Subcutaneous abdominal adipose tissue (tissue), 5 donors: ENCODE data around the gene PARL.

Experiments used
- H3K27ac ChIP-seq: one replicate; pipeline ENCODE4 v1.7.0; 2013; ENCODE audit warnings: low read depth, mild to moderate bottlenecking, inconsistent platforms, low read length, moderate library complexity
- H3K27me3 ChIP-seq, 5 donors: one replicate each; pipeline ENCODE4 v1.7.0; 2013; ENCODE audit warnings: low read length in 5 of 5, inconsistent platforms in 1 of 5; ENCODE audit not compliant: control insufficient read depth in 5 of 5, insufficient read depth in 4 of 5
- H3K36me3 ChIP-seq, 5 donors: one replicate each; pipeline ENCODE4 v1.7.0; 2013; ENCODE audit warnings: low read length in 5 of 5; ENCODE audit not compliant: control insufficient read depth in 5 of 5, insufficient read depth in 5 of 5
- H3K4me1 ChIP-seq, 5 donors: one replicate each; pipeline ENCODE4 v1.7.0; 2013; ENCODE audit warnings: low read length in 5 of 5, mild to moderate bottlenecking in 3 of 5, moderate library complexity in 1 of 5; ENCODE audit not compliant: control insufficient read depth in 5 of 5, insufficient read depth in 5 of 5
- H3K4me3 ChIP-seq, 5 donors: one replicate each; pipeline ENCODE4 v1.7.0; 2013; ENCODE audit warnings: low read length in 5 of 5, low read depth in 1 of 5
- H3K9ac ChIP-seq, 5 donors: one replicate each; pipeline ENCODE4 v1.7.0; 2013; ENCODE audit warnings: low read length in 5 of 5, mild to moderate bottlenecking in 4 of 5, moderate library complexity in 3 of 5
- H3K9me3 ChIP-seq, 5 donors: one replicate each; pipeline ENCODE4 v1.7.0; 2013; ENCODE audit warnings: low read length in 5 of 5; ENCODE audit not compliant: control insufficient read depth in 5 of 5
- donor health status: healthy.
- donor health status: healthy.
- donor health status: healthy.
- donor health status: healthy.
- donor health status: healthy.

PARL gene

GRCh38 chr3:183814240-183814639 lies 70.4 kb downstream of the PARL start:
- Histone ChIP-seq H3K9ac (no peak overlapping the region), H3K27me3 (no peaks in the 10 kb centered on the region), H3K9me3 (no peaks in the 10 kb centered on the region), H3K36me3 (peaks cover 1 to 64% (median 34%) of the 10 kb centered on the region in 5 donors), H3K27ac (no peak overlapping the region), H3K4me3 (no peak overlapping the region), H3K4me1 (no peaks in the 10 kb centered on the region)

- H3K27ac ChIP-seq: no peak overlapping the region
- H3K9ac ChIP-seq: no peak overlapping the region
Measured at GRCh38 chr3:183812761-183813445, 71.8 kb downstream of the PARL start.

GRCh38 chr3:183811638-183812037 lies 73.0 kb downstream of the PARL start:
- H3K27ac ChIP-seq: no peak overlapping the region
- H3K36me3 ChIP-seq: peaks cover 6 to 76% (median 55%) of the 10 kb centered on the region in 5 donors

More at GRCh38 chr3:183812761-183813445, 71.8 kb downstream of the PARL start:
- no peaks in the 10 kb centered on the region for H3K9me3 ChIP-seq
- H3K4me1 ChIP-seq: no peaks in the 10 kb centered on the region
- no peak overlapping the region for H3K4me3 ChIP-seq
- peaks cover 6 to 74% (median 45%) of the 10 kb centered on the region in 5 donors for H3K36me3 ChIP-seq
- no peaks in the 10 kb centered on the region for H3K27me3 ChIP-seq

GRCh38 chr3:183810643-183811594 lies 73.8 kb downstream of the PARL start:
- H3K4me1 ChIP-seq: no peaks in the 10 kb centered on the region
- H3K36me3 ChIP-seq: peaks cover 10 to 79% (median 55%) of the 10 kb centered on the region in 5 donors
- no peaks in the 10 kb centered on the region for H3K9me3 ChIP-seq
- H3K4me3 ChIP-seq: no peak overlapping the region
- H3K27ac ChIP-seq: no peak overlapping the region
- H3K9ac ChIP-seq: no peak overlapping the region
- no peaks in the 10 kb centered on the region for H3K27me3 ChIP-seq

More at GRCh38 chr3:183811638-183812037, 73.0 kb downstream of the PARL start:
- Histone ChIP-seq H3K4me3 (no peak overlapping the region), H3K27me3 (no peaks in the 10 kb centered on the region), H3K9ac (no peak overlapping the region), H3K9me3 (no peaks in the 10 kb centered on the region), H3K4me1 (no peaks in the 10 kb centered on the region)

GRCh38 chr3:183809270-183809669 lies 75.4 kb downstream of the PARL start:
- Histone ChIP-seq H3K4me3 (no peak overlapping the region), H3K9me3 (no peaks in the 10 kb centered on the region), H3K4me1 (no peaks in the 10 kb centered on the region), H3K36me3 (peaks cover 10 to 87% (median 67%) of the 10 kb centered on the region in 5 donors), H3K9ac (no peak overlapping the region), H3K27ac (no peak overlapping the region), H3K27me3 (no peaks in the 10 kb centered on the region)

GRCh38 chr3:183808355-183808754 lies 76.3 kb downstream of the PARL start:
- H3K4me3 ChIP-seq: no peak overlapping the region
- H3K4me1 ChIP-seq: no peaks in the 10 kb centered on the region
- H3K27me3 ChIP-seq: no peaks in the 10 kb centered on the region
- no peaks in the 10 kb centered on the region for H3K9me3 ChIP-seq
- no peak overlapping the region for H3K9ac ChIP-seq
- H3K36me3 ChIP-seq: peaks cover 10 to 94% (median 75%) of the 10 kb centered on the region in 5 donors
- H3K27ac ChIP-seq: no peak overlapping the region

- no peaks in the 10 kb centered on the region for H3K27me3 ChIP-seq
- H3K36me3 ChIP-seq: peaks cover 10 to 94% (median 79%) of the 10 kb centered on the region in 5 donors
- no peaks in the 10 kb centered on the region for H3K9me3 ChIP-seq
- H3K4me3 ChIP-seq: no peak overlapping the region
- no peaks in the 10 kb centered on the region for H3K4me1 ChIP-seq
- no peak overlapping the region for H3K9ac ChIP-seq
- H3K27ac ChIP-seq: no peak overlapping the region
Measured at GRCh38 chr3:183807881-183808280, 76.8 kb downstream of the PARL start.

GRCh38 chr3:183807209-183807728 lies 77.4 kb downstream of the PARL start:
- Histone ChIP-seq H3K27ac (no peak overlapping the region), H3K4me1 (no peaks in the 10 kb centered on the region), H3K4me3 (no peak overlapping the region), H3K9me3 (no peaks in the 10 kb centered on the region), H3K9ac (no peak overlapping the region), H3K36me3 (peaks cover 10 to 94% (median 83%) of the 10 kb centered on the region in 5 donors), H3K27me3 (no peaks in the 10 kb centered on the region)

- Histone ChIP-seq H3K27ac (no peak overlapping the region), H3K9ac (no peak overlapping the region), H3K27me3 (no peaks in the 10 kb centered on the region), H3K4me3 (no peak overlapping the region), H3K36me3 (peaks cover 18 to 97% (median 80%) of the 10 kb centered on the region in 5 donors), H3K4me1 (no peaks in the 10 kb centered on the region), H3K9me3 (no peaks in the 10 kb centered on the region)
Measured at GRCh38 chr3:183802989-183803388, 81.7 kb downstream of the PARL start.

GRCh38 chr3:183801601-183802000 lies 83.1 kb downstream of the PARL start:
- no peaks in the 10 kb centered on the region for H3K9me3 ChIP-seq
- no peak overlapping the region for H3K27ac ChIP-seq
- H3K36me3 ChIP-seq: peaks cover 18 to 90% (median 71%) of the 10 kb centered on the region in 5 donors
- no peak overlapping the region for H3K4me3 ChIP-seq
- H3K27me3 ChIP-seq: no peaks in the 10 kb centered on the region
- no peaks in the 10 kb centered on the region for H3K4me1 ChIP-seq
- no peak overlapping the region for H3K9ac ChIP-seq
